RWPE1 (cell line): ENCODE data around the gene PTK7.

Experiments
- CTCF ChIA-PET: fragments of 350-600 bp; sonication (Branson Sonifier 250); formaldehyde crosslinking; extraction: SDS; loops from one replicate; lab custom pipeline; 2021; lab: Yijun Ruan, JAX
- POLR2A ChIA-PET: fragments of 400-600 bp; formaldehyde crosslinking; extraction: SDS; loops from one replicate; lab custom pipeline; 2020; ENCODE audit warnings: antibody characterized with exemption; ENCODE audit not compliant: low non-redundant PET; lab: Yijun Ruan, JAX
- DNase-seq: peaks from one replicate; pipeline ENCODE4 v3.0.0; 2012; ENCODE audit warnings: low spot score
- H3K27ac ChIP-seq: fragments of 450-650 bp; 2 replicates; pipeline ENCODE4 v1.5.1; 2017
- CTCF ChIP-seq: fragments of 450-650 bp; conservative IDR thresholded peaks from 2 replicates; pipeline ENCODE4 v1.5.1; 2017; ENCODE audit warnings: low read depth, mild to moderate bottlenecking

PTK7 gene

GRCh38 chr6:43120101-43120763 lies 44.1 kb downstream of the PTK7 start:
- no peak for TF ChIP-seq CTCF
- peak overlapping the region; percentile 87 for H3K27ac ChIP-seq
- ChIA-PET POLR2A (interaction anchor here (0.6 kb wide), 1 partner anchor 52 kb away, joined by 4 read pairs; no protein-coding TSS in a partner anchor), CTCF (interaction anchor here (0.6 to 1.8 kb wide), 2 partner anchors 23 to 33 kb away, joined by 4 to 8 read pairs; no protein-coding TSS in a partner anchor)
- no peak for DNase-seq

- peak; percentile 80 for DNase-seq
- ChIA-PET POLR2A (interaction anchor here (0.6 kb wide), 2 partner anchors 53 to 242 kb away, joined by 4 to 5 read pairs; partner anchors contain the start of gene RPL7L1), CTCF (interaction anchor here (0.6 to 1.8 kb wide), 4 partner anchors 22 to 142 kb away, joined by 3 to 8 read pairs (median 4); no protein-coding TSS in a partner anchor)
- no peak for TF ChIP-seq CTCF
- peak overlapping the region; percentile 87 for H3K27ac ChIP-seq
Observed at GRCh38 chr6:43120944-43121913, 45.1 kb downstream of the PTK7 start.

- CTCF ChIA-PET, result interaction anchor here (0.6 to 0.7 kb wide), 2 partner anchors 64 to 373 kb away, joined by 3 to 7 read pairs; no protein-coding TSS in a partner anchor
- POLR2A ChIA-PET, result no interaction called here
Observed at GRCh38 chr6:43122146-43122545, 46.0 kb downstream of the PTK7 start.

GRCh38 chr6:43123461-43124314 lies 47.6 kb downstream of the PTK7 start:
- ChIA-PET CTCF (no interaction called here), POLR2A (interaction anchor here (0.6 kb wide), 1 partner anchor 11 kb away, joined by 6 read pairs; no protein-coding TSS in a partner anchor)
- no peak for DNase-seq
- peak overlapping the region; percentile 87; the same call in 1 of the 2 replicates for H3K27ac ChIP-seq
- TF ChIP-seq CTCF, result no peak

More at GRCh38 chr6:43122146-43122545, 46.0 kb downstream of the PTK7 start:
- no peak for TF ChIP-seq CTCF
- no peak for DNase-seq
- H3K27ac ChIP-seq, result peak overlapping the region; percentile 87

GRCh38 chr6:43124481-43124880 lies 48.4 kb downstream of the PTK7 start:
- no peak for TF ChIP-seq CTCF
- POLR2A ChIA-PET, result no interaction called here
- DNase-seq, result no peak
- H3K27ac ChIP-seq, result peak overlapping the region; percentile 87; the same call in 1 of the 2 replicates
- CTCF ChIA-PET, result no interaction called here
